Effector memory CD8-positive, alpha-beta T cell (primary cell): ENCODE measurements around the gene STK32C.

ENCODE experiments used
- ATAC-seq: fragments of 150-1000 bp; cut with Tn5 transposase; replicated peaks from 2 replicates; pipeline ENCODE4 v1.10.0; 2021; ENCODE audit warnings: mild to moderate bottlenecking, moderate library complexity
- DNase-seq, 3 experiments: peaks; one replicate each; pipeline ENCODE4 v3.0.0; 2021
- H3K27ac Mint-ChIP-seq, 2 donors: one replicate each; pipeline ENCODE4 v1.8.0; 2022; ENCODE audit warnings: mild to moderate bottlenecking in 2 of 2, mixed read lengths in 2 of 2, moderate library complexity in 2 of 2
- H3K27me3 Mint-ChIP-seq, 2 donors: one replicate each; pipeline ENCODE4 v1.8.0; 2022; ENCODE audit warnings: mixed read lengths in 2 of 2
- H3K36me3 Mint-ChIP-seq: one replicate; pipeline ENCODE4 v1.8.0; 2022; ENCODE audit warnings: mild to moderate bottlenecking, moderate library complexity, mixed read lengths; ENCODE audit not compliant: insufficient read depth
- H3K4me1 Mint-ChIP-seq, 2 donors: one replicate each; pipeline ENCODE4 v1.8.0; 2022; ENCODE audit warnings: low read depth in 2 of 2, mixed read lengths in 2 of 2
- H3K4me3 Mint-ChIP-seq, 2 donors: one replicate each; pipeline ENCODE4 v1.8.0; 2022; ENCODE audit warnings: mild to moderate bottlenecking in 2 of 2, mixed read lengths in 2 of 2, moderate library complexity in 2 of 2
- H3K9me3 Mint-ChIP-seq, 2 donors: one replicate each; pipeline ENCODE4 v1.8.0; 2022; ENCODE audit warnings: mixed read lengths in 2 of 2

Gene STK32C

DNA sequence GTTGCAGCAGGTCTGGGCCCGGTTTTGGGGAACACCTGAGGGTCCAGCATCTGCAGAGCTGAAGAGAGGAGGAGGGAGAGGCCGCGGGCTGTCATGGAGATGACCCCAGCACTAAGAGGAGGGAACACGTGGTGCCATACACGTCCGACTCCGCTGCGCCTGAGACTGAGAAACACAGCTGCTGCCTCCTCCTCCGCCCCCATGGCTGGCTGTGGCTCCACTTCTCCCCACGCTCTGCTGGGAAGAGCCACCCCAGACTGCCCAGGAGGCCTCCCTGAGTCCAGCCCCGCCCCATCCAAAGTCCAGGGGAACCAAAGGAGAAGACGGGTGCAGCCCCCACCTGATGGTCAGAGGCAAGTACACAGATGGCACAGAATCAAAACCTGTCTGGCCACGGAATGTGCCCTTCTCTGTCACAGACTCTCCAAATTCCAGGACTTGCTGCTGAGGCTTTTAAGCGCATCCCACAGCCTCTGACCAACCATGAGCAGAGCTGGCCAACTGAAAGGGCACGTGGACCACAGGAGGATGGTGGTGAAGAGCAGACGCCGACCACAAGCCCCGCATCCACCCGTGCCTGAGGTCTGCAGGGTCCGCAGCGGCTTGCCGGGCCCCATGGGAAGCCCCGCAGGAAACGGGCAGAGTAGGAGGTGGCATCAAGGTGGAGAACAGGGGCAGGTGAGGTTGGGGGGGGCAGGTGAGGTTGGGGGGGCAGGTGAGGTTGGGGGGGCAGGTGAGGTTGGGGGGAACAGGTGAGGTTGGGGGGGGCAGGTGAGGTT, 24.0 kb downstream of the STK32C start:
- Mint-ChIP-seq H3K27ac (no peak overlapping the region), H3K36me3 (no peaks in the 10 kb centered on the region), H3K4me1 (peaks cover 14 to 16% of the 10 kb centered on the region in 2 donors), H3K4me3 (no peak overlapping the region), H3K27me3 (peaks cover 0 to 21% of the 10 kb centered on the region in 2 donors), H3K9me3 (no peaks in the 10 kb centered on the region)
- no peak for DNase-seq
- ATAC-seq: no peak

- Mint-ChIP-seq H3K4me1 (peaks cover 14 to 18% of the 10 kb centered on the region in 2 donors), H3K27me3 (peaks cover 0 to 21% of the 10 kb centered on the region in 2 donors), H3K36me3 (no peaks in the 10 kb centered on the region), H3K9me3 (no peaks in the 10 kb centered on the region), H3K4me3 (no peak overlapping the region), H3K27ac (no peak overlapping the region)
- no peak for DNase-seq
- ATAC-seq: no peak
Measured at GRCh38 chr10:132282667-132283603, 24.8 kb downstream of the STK32C start.

DNA sequence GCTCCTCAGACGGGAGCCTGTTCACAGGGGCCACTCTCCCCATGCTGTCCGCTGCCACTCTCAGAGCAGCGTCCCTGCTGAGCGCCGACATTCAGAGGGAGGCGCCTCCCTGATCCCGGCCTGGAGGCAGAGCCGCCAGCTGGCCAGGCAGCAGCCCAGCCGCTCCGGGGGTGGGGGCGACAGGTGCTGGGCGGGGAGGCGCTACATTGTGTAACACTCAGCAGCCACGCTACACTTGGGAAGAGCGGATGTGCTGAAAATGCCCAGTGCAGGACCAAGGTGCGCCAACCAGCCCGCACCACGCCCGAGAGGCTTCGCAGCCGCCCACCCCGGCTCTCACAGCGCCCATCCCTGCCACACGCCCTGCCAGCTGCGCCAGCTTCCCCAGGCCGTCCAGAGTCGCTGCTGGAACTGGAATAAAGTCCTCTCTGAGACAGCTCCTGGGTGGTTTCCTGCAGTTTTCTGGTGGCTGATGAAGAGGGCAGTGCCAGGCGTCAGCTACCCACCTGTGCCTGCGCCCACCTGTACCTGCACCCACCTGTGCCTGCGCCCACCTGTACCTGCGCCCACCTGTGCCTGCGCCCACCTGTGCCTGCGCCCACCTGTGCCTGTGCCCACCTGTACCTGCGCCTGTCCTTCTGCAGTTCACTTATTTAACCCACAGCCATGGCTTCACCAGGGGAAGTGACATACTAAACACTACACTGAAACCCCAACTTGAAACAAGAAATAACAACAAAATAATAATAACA, 25.7 kb downstream of the STK32C start:
- H3K4me1 Mint-ChIP-seq: peaks cover 14 to 20% of the 10 kb centered on the region in 2 donors
- H3K27ac Mint-ChIP-seq: no peak overlapping the region
- no peak overlapping the region for H3K4me3 Mint-ChIP-seq
- DNase-seq (no peak), ATAC-seq (no peak)
- H3K36me3 Mint-ChIP-seq: no peaks in the 10 kb centered on the region
- H3K9me3 Mint-ChIP-seq: no peaks in the 10 kb centered on the region
- peaks cover 0 to 21% of the 10 kb centered on the region in 2 donors for H3K27me3 Mint-ChIP-seq

GRCh38 chr10:132280646-132281074, 27.1 kb downstream of the STK32C start:
- Mint-ChIP-seq H3K27me3 (peaks cover 0 to 19% of the 10 kb centered on the region in 2 donors), H3K4me1 (peaks cover 14 to 20% of the 10 kb centered on the region in 2 donors), H3K9me3 (no peaks in the 10 kb centered on the region), H3K36me3 (no peaks in the 10 kb centered on the region), H3K4me3 (no peak overlapping the region), H3K27ac (peak overlapping the region in 1 of 2 donors; percentile 73)
- DNase-seq: no peak
- ATAC-seq: no peak

- DNase-seq (no peak), ATAC-seq (no peak)
- no peak overlapping the region for H3K4me3 Mint-ChIP-seq
- H3K9me3 Mint-ChIP-seq: no peaks in the 10 kb centered on the region
- H3K27ac Mint-ChIP-seq: no peak overlapping the region
- H3K27me3 Mint-ChIP-seq: peaks cover 0 to 13% of the 10 kb centered on the region in 2 donors
- H3K4me1 Mint-ChIP-seq: peaks cover 14 to 20% of the 10 kb centered on the region in 2 donors
- no peaks in the 10 kb centered on the region for H3K36me3 Mint-ChIP-seq
Measured at GRCh38 chr10:132279873-132280645, 27.7 kb downstream of the STK32C start.

DNA sequence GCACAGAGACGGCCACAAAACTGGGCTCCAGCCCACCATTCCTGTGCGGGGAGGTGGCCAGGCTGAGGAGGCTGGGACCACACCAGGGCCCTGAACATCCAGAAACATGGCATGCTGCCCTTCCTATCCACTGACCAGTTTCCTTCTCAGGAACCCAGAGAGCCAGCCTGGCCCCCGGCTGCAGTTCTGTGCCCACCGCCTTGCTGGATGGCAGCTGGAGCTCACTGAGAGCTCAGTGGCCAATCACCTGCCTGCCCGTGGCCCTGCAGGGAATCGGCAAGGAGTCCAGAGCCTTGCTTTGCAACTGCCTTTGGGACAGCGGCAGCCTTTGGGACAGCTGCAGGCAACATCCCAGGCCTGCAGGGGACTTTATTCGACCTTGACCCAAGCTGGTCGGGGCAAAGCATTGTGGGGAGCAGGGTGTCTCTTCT, 30.4 kb downstream of the STK32C start:
- no peaks in the 10 kb centered on the region for H3K36me3 Mint-ChIP-seq
- ATAC-seq (no peak), DNase-seq (no peak)
- H3K9me3 Mint-ChIP-seq: no peaks in the 10 kb centered on the region
- H3K4me1 Mint-ChIP-seq: peaks cover 15 to 20% of the 10 kb centered on the region in 2 donors
- no peak overlapping the region for H3K27ac Mint-ChIP-seq
- no peak overlapping the region for H3K4me3 Mint-ChIP-seq
- H3K27me3 Mint-ChIP-seq: no peaks in the 10 kb centered on the region

- Mint-ChIP-seq H3K27ac (no peak overlapping the region), H3K36me3 (no peaks in the 10 kb centered on the region), H3K4me3 (no peak overlapping the region), H3K4me1 (peaks cover 15 to 24% of the 10 kb centered on the region in 2 donors), H3K9me3 (no peaks in the 10 kb centered on the region), H3K27me3 (no peaks in the 10 kb centered on the region)
- no peak for ATAC-seq
- no peak for DNase-seq
Measured at GRCh38 chr10:132276706-132277105, 31.0 kb downstream of the STK32C start.

- Mint-ChIP-seq H3K36me3 (no peaks in the 10 kb centered on the region), H3K9me3 (no peaks in the 10 kb centered on the region), H3K4me3 (no peak overlapping the region), H3K4me1 (peaks cover 15 to 24% of the 10 kb centered on the region in 2 donors), H3K27me3 (no peaks in the 10 kb centered on the region), H3K27ac (no peak overlapping the region)
- ATAC-seq (no peak), DNase-seq (no peak)
Measured at GRCh38 chr10:132276179-132276675, 31.5 kb downstream of the STK32C start.

- H3K4me1 Mint-ChIP-seq: peaks cover 11 to 18% of the 10 kb centered on the region in 2 donors
- H3K27ac Mint-ChIP-seq: no peak overlapping the region
- no peak for ATAC-seq
- no peak overlapping the region for H3K4me3 Mint-ChIP-seq
- no peaks in the 10 kb centered on the region for H3K27me3 Mint-ChIP-seq
- no peaks in the 10 kb centered on the region for H3K36me3 Mint-ChIP-seq
- no peak for DNase-seq
- H3K9me3 Mint-ChIP-seq: no peaks in the 10 kb centered on the region
Measured at GRCh38 chr10:132275426-132276178, 32.1 kb downstream of the STK32C start.

- Mint-ChIP-seq H3K27ac (no peak overlapping the region), H3K4me3 (no peak overlapping the region), H3K9me3 (no peaks in the 10 kb centered on the region), H3K27me3 (no peaks in the 10 kb centered on the region), H3K36me3 (no peaks in the 10 kb centered on the region), H3K4me1 (peaks cover 5 to 12% of the 10 kb centered on the region in 2 donors)
- ATAC-seq (no peak), DNase-seq (no peak)
Measured at GRCh38 chr10:132274986-132275385, 32.8 kb downstream of the STK32C start.

DNA sequence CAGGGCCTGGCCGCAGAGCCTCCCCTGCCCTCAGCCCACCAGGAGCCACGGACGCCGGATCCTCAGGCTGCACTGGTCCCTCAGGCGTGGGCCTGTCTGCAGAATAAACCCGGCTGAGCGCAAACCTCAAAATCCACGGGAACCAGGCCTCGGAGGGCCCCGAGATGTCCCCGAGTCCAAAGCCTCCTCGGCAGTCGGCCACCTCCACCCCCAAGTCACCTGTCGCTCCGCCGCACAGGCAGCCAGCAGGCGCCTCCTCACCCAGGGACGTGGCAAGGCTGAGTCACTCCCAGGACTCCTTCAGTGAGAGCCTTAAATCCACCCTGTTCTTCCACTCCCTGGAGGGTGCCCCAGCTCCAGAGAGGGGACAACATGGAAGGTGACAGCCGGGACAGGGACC, 33.2 kb downstream of the STK32C start:
- no peaks in the 10 kb centered on the region for H3K27me3 Mint-ChIP-seq
- peaks cover 2 to 8% of the 10 kb centered on the region in 2 donors for H3K4me1 Mint-ChIP-seq
- DNase-seq (no peak), ATAC-seq (no peak)
- no peak overlapping the region for H3K27ac Mint-ChIP-seq
- no peaks in the 10 kb centered on the region for H3K9me3 Mint-ChIP-seq
- no peaks in the 10 kb centered on the region for H3K36me3 Mint-ChIP-seq
- H3K4me3 Mint-ChIP-seq: no peak overlapping the region

DNA sequence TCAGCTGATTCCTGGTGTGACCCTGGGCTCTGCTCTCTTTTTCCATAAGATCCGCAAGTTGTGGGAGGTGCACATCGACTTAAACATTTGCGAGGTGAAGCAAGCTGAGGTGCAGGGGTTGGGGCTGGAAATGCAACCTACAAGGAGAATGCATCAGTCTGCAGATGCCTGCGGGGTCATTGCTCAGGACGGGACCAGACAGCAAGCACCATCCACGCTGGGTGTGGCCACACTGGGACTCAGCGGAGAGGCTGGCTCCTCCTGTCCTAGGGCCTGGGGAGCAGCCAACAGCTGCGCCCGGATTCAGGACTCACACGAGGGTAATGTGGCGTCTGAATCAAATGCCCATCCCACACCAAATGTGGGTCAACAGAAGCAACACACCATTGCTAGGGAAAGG, 33.8 kb downstream of the STK32C start:
- no peaks in the 10 kb centered on the region for H3K27me3 Mint-ChIP-seq
- no peak for DNase-seq
- H3K36me3 Mint-ChIP-seq: no peaks in the 10 kb centered on the region
- H3K9me3 Mint-ChIP-seq: no peaks in the 10 kb centered on the region
- no peak overlapping the region for H3K4me3 Mint-ChIP-seq
- no peak overlapping the region for H3K27ac Mint-ChIP-seq
- ATAC-seq: no peak
- H3K4me1 Mint-ChIP-seq: peaks cover 2 to 8% of the 10 kb centered on the region in 2 donors
